GM18858 (cell line): Measurements from ENCODE around the gene PRAMEF13.
"Not testable (repeated sequence)": the region's sequence is repeated elsewhere in the genome, so short reads cannot be mapped to it uniquely, and the experiment has no call there.

Experiments used
- ATAC-seq: cut with Tn5 transposase; IDR thresholded peaks from one replicate; pipeline ENCODE4 v1.9.1; 2021; ENCODE audit not compliant: unreplicated experiment

The PRAMEF13 gene

DNA sequence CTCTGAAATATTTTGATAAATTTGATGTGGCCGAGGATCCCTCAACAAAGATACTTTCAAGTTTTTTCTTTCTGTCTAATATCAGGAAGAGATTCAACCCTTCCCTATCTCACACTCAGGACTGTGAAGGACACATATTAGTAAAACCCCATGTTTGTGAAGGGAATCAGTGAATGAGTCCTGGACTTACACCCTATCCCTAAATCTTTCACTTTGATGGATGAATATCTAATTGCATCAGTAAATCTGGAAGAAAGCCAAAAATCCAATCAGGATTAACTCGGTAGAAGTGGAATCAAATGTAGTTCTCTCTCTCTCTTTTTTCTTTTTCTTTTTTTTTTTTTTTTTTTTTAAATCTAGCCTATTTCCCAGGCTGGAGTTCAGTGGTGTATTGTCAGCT lies 29.7 kb downstream of the PRAMEF13 start, which contains the start of gene PRAMEF9:
PRAMEF9 (plus strand) TSS at position 301 of the 400 bp plus-strand sequence. CDS start 3,433 bp downstream, outside the sequence.
- ATAC-seq: not testable (repeated sequence)

- ATAC-seq: not testable (repeated sequence)
Measured at GRCh38 chr1:13165531-13165930, 35.7 kb downstream of the PRAMEF13 start, which contains the start of gene HNRNPCL4. HNRNPCL4 (minus strand) TSS chr1:13165631; CDS start chr1:13165467, 164 bp downstream.

DNA sequence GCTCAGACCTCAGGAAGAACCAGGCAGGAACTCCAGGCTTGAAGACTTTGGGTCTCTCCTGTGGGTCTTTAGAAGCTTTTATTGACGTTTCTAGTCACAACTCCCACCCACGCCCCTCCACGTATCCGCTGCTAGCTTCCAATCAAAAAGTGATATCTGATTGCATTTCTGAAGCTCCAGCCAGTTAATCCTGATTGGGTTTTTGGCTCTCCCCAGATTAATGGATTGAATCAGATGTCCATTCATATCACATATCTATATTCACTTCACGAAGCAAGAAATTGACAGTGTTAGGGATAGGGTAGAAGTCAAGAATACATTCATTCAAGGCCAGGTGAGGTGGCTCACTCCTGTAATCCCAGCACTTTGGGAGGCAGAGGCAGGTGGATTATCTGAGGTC lies 45.3 kb downstream of the PRAMEF13 start, which contains the start of gene PRAMEF26:
PRAMEF26 (minus strand) TSS at position 101 of the 400 bp plus-strand sequence. CDS start 2,914 bp downstream, outside the sequence.
- not testable (repeated sequence) for ATAC-seq
